ENCODE data around the gene SIX2. TPM values are rescaled to one million over a fixed set of nuclear protein-coding genes. Genes with fewer than 3 reads are reported as not detected.

SIX2 gene
- total and polyA plus RNA-seq, 2 of the 8 experiments (the other 6 are each of a cell fraction or from before 2014, with no cell fraction given) = 0.47 to 1.0 TPM

DNA sequence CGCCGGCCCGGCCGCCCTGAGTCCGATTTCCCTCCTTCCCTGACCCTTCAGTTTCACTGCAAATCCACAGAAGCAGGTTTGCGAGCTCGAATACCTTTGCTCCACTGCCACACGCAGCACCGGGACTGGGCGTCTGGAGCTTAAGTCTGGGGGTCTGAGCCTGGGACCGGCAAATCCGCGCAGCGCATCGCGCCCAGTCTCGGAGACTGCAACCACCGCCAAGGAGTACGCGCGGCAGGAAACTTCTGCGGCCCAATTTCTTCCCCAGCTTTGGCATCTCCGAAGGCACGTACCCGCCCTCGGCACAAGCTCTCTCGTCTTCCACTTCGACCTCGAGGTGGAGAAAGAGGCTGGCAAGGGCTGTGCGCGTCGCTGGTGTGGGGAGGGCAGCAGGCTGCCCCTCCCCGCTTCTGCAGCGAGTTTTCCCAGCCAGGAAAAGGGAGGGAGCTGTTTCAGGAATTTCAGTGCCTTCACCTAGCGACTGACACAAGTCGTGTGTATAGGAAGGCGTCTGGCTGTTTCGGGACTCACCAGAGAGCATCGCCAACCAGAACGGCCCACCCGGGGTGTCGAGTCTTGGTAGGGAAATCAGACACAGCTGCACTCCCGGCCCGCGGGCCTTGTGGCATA is 4.6 kb downstream of the SIX2 start:
- Histone ChIP-seq H3K27me3 (replicated peaks in 1 of 4; ENCODE audit: control insufficient read depth in 3 of 4, extremely low read depth in 1 of 4, insufficient read depth in 3 of 4, low read length in 3 of 4) (peaks cover 92 to 95% (median 94%) of the 10 kb centered on the region in 4 experiments), H3K9ac (replicated peaks in 1 of 4; ENCODE audit: extremely low read depth in 1 of 4, low read depth in 3 of 4, low read length in 3 of 4) (no peak overlapping the region), H2BK15ac (ENCODE audit: low read length) (no peak overlapping the region; the same call in 1 of the 2 replicates), H3K23ac (ENCODE audit: insufficient read length) (no peak overlapping the region), H4K8ac (ENCODE audit: extremely low read depth, insufficient read depth, low read length) (peak overlapping the region; percentile 11), H3K4ac (replicated peaks; ENCODE audit: insufficient read length, low read depth, low read length) (no peak overlapping the region), H3K4me3 (ENCODE audit: extremely low read depth in 1 of 4, insufficient read depth in 2 of 4, low read depth in 3 of 4, low read length in 4 of 4) (peak overlapping the region; percentile 5 to 53 (median 34); a peak in 6 of 8 replicates), H3K23me2 (ENCODE audit: low read depth, low read length) (peaks cover 19% of the 10 kb centered on the region; the same call in 1 of the 2 replicates), H3K27ac (ENCODE audit: low read depth, low read length) (no peak overlapping the region), H3K36me3 (ENCODE audit: control insufficient read depth in 2 of 4, insufficient read depth in 4 of 4, low read length in 3 of 4) (peaks cover 0 to 10% (median 0%) of the 10 kb centered on the region in 4 experiments; a peak in 1 of 8 replicates), H4K5ac (ENCODE audit: insufficient read length, low read depth, low read length) (no peak overlapping the region), H3K9me3 (ENCODE audit: insufficient read depth in 2 of 2, low read depth in 1 of 2, low read length in 1 of 2) (no peaks in the 10 kb centered on the region), H2AFZ (ENCODE audit: low read length) (no peak overlapping the region; the same call in 1 of the 2 replicates), H3K4me1 (replicated peaks in 1 of 4; ENCODE audit: control insufficient read depth in 3 of 4, insufficient read depth in 4 of 4, low read length in 3 of 4) (peaks cover 0 to 30% (median 22%) of the 10 kb centered on the region in 4 experiments; a peak in 5 of 7 replicates), H2BK120ac (replicated peaks; ENCODE audit: low read depth, low read length) (no peak overlapping the region), H4K91ac (replicated peaks; ENCODE audit: insufficient read length, low read length) (no peak overlapping the region), H2BK20ac (ENCODE audit: low read length) (no peak overlapping the region), H3K79me2 (ENCODE audit: control insufficient read depth in 1 of 2, insufficient read depth in 2 of 2, low read length in 2 of 2) (no peaks in the 10 kb centered on the region), H3K4me2 (ENCODE audit: insufficient read depth in 1 of 2, low read depth in 2 of 2, low read length in 2 of 2) (peak overlapping the region; percentile 80 to 83), H3K79me1 (ENCODE audit: low read depth, low read length) (no peaks in the 10 kb centered on the region), H2BK12ac (ENCODE audit: low read depth, low read length) (peak overlapping the region; percentile 85; the same call in 1 of the 2 replicates), H2BK5ac (ENCODE audit: low read depth, low read length) (no peak overlapping the region), H3K18ac (ENCODE audit: extremely low read depth, low read length) (peak overlapping the region; percentile 60; the same call in 1 of the 2 replicates), H3K14ac (ENCODE audit: insufficient read length) (no peak overlapping the region), H2AK5ac (ENCODE audit: low read depth, low read length) (no peak overlapping the region), H4K20me1 (replicated peaks in 1 of 2; ENCODE audit: control insufficient read depth in 1 of 2, insufficient read depth in 2 of 2, low read length in 2 of 2) (peaks cover 3 to 30% of the 10 kb centered on the region in 2 experiments), H3K56ac (replicated peaks; ENCODE audit: insufficient read length, low read depth, low read length) (no peak overlapping the region)
- DNase-seq (ENCODE audit: low read depth in 1 of 2, low spot score in 2 of 2) (peak in 1 of 2 experiments; percentile 82), FAIRE-seq (no peak)
- POLR2A ChIA-PET (ENCODE audit: partially characterized antibody) = interaction anchor here (0.9 to 4.1 kb wide), 4 partner anchors 9 to 69 kb away, joined by 3 to 20 read pairs (median 4); no protein-coding TSS in a partner anchor
- CTCF ChIA-PET (ENCODE audit: partially characterized antibody) = interaction anchor here (0.7 to 8.0 kb wide), 13 partner anchors 9 to 485 kb away, joined by 3 to 46 read pairs (median 4); no protein-coding TSS in a partner anchor
- 1% methylated on average over 41 of the region's 45 CpGs; no CpG with 5 or more reads in 1 of the 2 experiments for WGBS, 2 experiments (ENCODE audit: extremely low coverage in 1 of 2, insufficient coverage in 1 of 2, insufficient read length in 1 of 2, insufficient replicate concordance in 2 of 2, low coverage in 1 of 2, low lambda C conversion rate in 2 of 2, missing lambda C conversion rate in 1 of 2)
- TF ChIP-seq, protein P1, sequence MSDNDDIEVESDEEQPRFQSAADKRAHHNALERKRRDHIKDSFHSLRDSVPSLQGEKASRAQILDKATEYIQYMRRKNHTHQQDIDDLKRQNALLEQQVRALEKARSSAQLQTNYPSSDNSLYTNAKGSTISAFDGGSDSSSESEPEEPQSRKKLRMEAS (IDR thresholded peaks at IDR 0.05) = no peak
- no peak for TF ChIP-seq SP2 (IDR thresholded peaks at IDR 0.05; ENCODE audit: low read length)
- TF ChIP-seq RFX5 (IDR thresholded peaks at IDR 0.05; ENCODE audit: borderline replicate concordance, low read depth, low read length) = no peak
- no peak for TF ChIP-seq NANOG (IDR thresholded peaks at IDR 0.05; ENCODE audit: insufficient read depth, low read depth, low read length, poor library complexity, severe bottlenecking)
- 0 out of 2 replicates have a peak, but pooled peaks have one; percentile 17 for TF ChIP-seq TCF12 (IDR thresholded peaks at IDR 0.05; ENCODE audit: low read depth, low read length)
- no peak for TF ChIP-seq RXRA (IDR thresholded peaks at IDR 0.05; ENCODE audit: insufficient read depth, low read depth, low read length)
- TF ChIP-seq BRCA1 (IDR thresholded peaks at IDR 0.05; ENCODE audit: low read depth, low read length) = no peak
- no peak for TF ChIP-seq RAD21 (IDR thresholded peaks at IDR 0.05 in 1 of 2, conservative IDR thresholded peaks at IDR 0.05 in 1 of 2; ENCODE audit: low read depth in 2 of 2, low read length in 2 of 2)
- no peak for TF ChIP-seq CEBPB (IDR thresholded peaks at IDR 0.05; ENCODE audit: low read depth, low read length)
- 0 out of 4 replicates have a peak, but pooled peaks of 1 of the 2 experiments have one; percentile 35 for TF ChIP-seq SIN3A (conservative IDR thresholded peaks at IDR 0.05 in 1 of 2, IDR thresholded peaks at IDR 0.05 in 1 of 2; ENCODE audit: low read depth in 1 of 2, low read length in 2 of 2)
- no peak for TF ChIP-seq ZNF274 (IDR thresholded peaks at IDR 0.05; ENCODE audit: borderline replicate concordance, extremely low read depth, low read length)
